Measurements from ENCODE around the gene ACER3. TPM values are rescaled to one million over a fixed set of nuclear protein-coding genes. Genes with fewer than 3 reads are reported as not detected.
"Not testable (repeated sequence)": the region's sequence is repeated elsewhere in the genome, so short reads cannot be mapped to it uniquely, and the experiment has no call there.

Gene ACER3
- total RNA-seq, 1 experiment from 2014 or later, result 13.7 TPM

DNA sequence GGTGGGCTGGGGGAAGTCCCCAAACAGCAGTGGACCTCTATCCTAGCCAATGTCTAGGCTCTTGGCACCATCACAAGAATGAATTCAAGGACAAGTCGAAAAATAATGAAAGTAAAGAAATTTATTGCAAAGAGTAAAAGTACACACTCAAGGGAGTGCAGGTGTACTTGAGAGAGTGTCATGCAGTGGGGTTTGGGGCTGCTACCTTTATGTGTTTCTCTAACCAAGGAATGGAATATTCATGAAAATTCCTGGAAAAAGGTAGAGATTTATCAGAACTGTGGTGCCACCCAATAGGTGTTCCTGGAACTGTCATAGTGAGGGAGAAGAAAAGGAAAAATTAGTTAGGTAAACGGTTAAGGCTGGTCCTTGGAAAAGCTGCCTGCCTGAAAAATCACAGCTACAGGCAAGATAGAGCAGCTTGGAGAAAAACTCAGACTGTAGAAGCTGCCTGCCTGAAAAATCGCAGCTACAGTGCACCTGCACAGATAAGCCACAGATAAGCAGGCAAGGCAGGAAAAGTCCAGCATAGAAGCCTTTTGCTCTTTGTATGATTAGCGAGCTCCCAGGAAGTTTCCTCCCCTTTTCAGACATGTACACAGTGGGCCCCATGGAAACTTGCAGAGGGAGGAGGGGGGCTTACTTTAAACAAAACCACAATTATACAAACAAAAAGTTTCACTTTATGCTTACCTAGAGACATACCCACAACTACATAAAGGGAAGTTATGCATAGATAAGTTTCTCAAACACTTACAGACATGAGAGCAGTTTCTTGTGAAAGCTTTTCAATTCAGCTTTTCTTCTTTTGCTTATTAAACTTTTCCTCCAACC is 102.1 kb downstream of the ACER3 start:
- no peak overlapping the region for H3K27ac Mint-ChIP-seq
- H3K27me3 Mint-ChIP-seq (ENCODE audit: low read depth), result peaks cover 10% of the 10 kb centered on the region; the same call in 1 of the 2 replicates
- peaks cover 37% of the 10 kb centered on the region for H3K9me3 Mint-ChIP-seq
- ChIA-PET POLR2A (no interaction called here), CTCF (no interaction called here)
- TF ChIP-seq ZNF423 (CRISPR knock-in tag; IDR thresholded peaks at IDR 0.05), result no peak
- TF ChIP-seq ZNF317 (CRISPR knock-in tag; IDR thresholded peaks at IDR 0.05; ENCODE audit: borderline replicate concordance, low read depth), result no peak
- no peak for TF ChIP-seq JAZF1 (CRISPR knock-in tag; IDR thresholded peaks at IDR 0.05)
- TF ChIP-seq TCF7 (CRISPR knock-in tag; IDR thresholded peaks at IDR 0.05; ENCODE audit: low read depth), result no peak
- no peak for TF ChIP-seq ATF2 (CRISPR knock-in tag; IDR thresholded peaks at IDR 0.05; ENCODE audit: borderline replicate concordance, low read depth)
- TF ChIP-seq MYBL2 (CRISPR knock-in tag; IDR thresholded peaks at IDR 0.05), result no peak
- no peak for TF ChIP-seq ZNF263 (CRISPR knock-in tag; IDR thresholded peaks at IDR 0.05; ENCODE audit: low read depth)
- TF ChIP-seq, protein P1, sequence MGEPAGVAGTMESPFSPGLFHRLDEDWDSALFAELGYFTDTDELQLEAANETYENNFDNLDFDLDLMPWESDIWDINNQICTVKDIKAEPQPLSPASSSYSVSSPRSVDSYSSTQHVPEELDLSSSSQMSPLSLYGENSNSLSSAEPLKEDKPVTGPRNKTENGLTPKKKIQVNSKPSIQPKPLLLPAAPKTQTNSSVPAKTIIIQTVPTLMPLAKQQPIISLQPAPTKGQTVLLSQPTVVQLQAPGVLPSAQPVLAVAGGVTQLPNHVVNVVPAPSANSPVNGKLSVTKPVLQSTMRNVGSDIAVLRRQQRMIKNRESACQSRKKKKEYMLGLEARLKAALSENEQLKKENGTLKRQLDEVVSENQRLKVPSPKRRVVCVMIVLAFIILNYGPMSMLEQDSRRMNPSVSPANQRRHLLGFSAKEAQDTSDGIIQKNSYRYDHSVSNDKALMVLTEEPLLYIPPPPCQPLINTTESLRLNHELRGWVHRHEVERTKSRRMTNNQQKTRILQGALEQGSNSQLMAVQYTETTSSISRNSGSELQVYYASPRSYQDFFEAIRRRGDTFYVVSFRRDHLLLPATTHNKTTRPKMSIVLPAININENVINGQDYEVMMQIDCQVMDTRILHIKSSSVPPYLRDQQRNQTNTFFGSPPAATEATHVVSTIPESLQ (CRISPR knock-in tag; IDR thresholded peaks at IDR 0.05), result no peak
- TF ChIP-seq, protein P2, sequence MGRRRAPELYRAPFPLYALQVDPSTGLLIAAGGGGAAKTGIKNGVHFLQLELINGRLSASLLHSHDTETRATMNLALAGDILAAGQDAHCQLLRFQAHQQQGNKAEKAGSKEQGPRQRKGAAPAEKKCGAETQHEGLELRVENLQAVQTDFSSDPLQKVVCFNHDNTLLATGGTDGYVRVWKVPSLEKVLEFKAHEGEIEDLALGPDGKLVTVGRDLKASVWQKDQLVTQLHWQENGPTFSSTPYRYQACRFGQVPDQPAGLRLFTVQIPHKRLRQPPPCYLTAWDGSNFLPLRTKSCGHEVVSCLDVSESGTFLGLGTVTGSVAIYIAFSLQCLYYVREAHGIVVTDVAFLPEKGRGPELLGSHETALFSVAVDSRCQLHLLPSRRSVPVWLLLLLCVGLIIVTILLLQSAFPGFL (CRISPR knock-in tag; IDR thresholded peaks at IDR 0.05; ENCODE audit: borderline replicate concordance), result no peak
- no peak for TF ChIP-seq CREM (CRISPR knock-in tag; IDR thresholded peaks at IDR 0.05)
- TF ChIP-seq KAT7 (CRISPR knock-in tag; IDR thresholded peaks at IDR 0.05; ENCODE audit: borderline replicate concordance), result no peak
- TF ChIP-seq RORB (CRISPR knock-in tag; IDR thresholded peaks at IDR 0.05), result no peak
- no peak for TF ChIP-seq IRF2 (CRISPR knock-in tag; IDR thresholded peaks at IDR 0.05; ENCODE audit: borderline replicate concordance, low read depth)
- no peak overlapping the region for H3K4me3 Mint-ChIP-seq
- H3K4me1 Mint-ChIP-seq, result no peaks in the 10 kb centered on the region
- no peak for DNase-seq (ENCODE audit: low spot score)
- H3K36me3 Mint-ChIP-seq, result peaks cover 40% of the 10 kb centered on the region
- ATAC-seq, result no peak

GRCh38 chr11:76963417-76964168 is 102.9 kb downstream of the ACER3 start:
- H3K27me3 Mint-ChIP-seq (ENCODE audit: low read depth); CTCF ChIA-PET; H3K27ac Mint-ChIP-seq; DNase-seq (ENCODE audit: low spot score); POLR2A ChIA-PET; H3K4me1 Mint-ChIP-seq; H3K4me3 Mint-ChIP-seq; ATAC-seq: not testable (repeated sequence)
- Mint-ChIP-seq H3K36me3 (peaks cover 40% of the 10 kb centered on the region), H3K9me3 (peaks cover 37% of the 10 kb centered on the region)

- ChIA-PET POLR2A (no interaction called here), CTCF (no interaction called here)
- H3K4me3 Mint-ChIP-seq, result no peak overlapping the region
- ATAC-seq (no peak), DNase-seq (ENCODE audit: low spot score) (no peak)
- no peaks in the 10 kb centered on the region for H3K4me1 Mint-ChIP-seq
- H3K36me3 Mint-ChIP-seq, result peaks cover 4% of the 10 kb centered on the region; the same call in 1 of the 2 replicates
- peaks cover 28% of the 10 kb centered on the region for H3K9me3 Mint-ChIP-seq
- no peaks in the 10 kb centered on the region for H3K27me3 Mint-ChIP-seq (ENCODE audit: low read depth)
- no peak overlapping the region for H3K27ac Mint-ChIP-seq
- TF ChIP-seq, protein P3, sequence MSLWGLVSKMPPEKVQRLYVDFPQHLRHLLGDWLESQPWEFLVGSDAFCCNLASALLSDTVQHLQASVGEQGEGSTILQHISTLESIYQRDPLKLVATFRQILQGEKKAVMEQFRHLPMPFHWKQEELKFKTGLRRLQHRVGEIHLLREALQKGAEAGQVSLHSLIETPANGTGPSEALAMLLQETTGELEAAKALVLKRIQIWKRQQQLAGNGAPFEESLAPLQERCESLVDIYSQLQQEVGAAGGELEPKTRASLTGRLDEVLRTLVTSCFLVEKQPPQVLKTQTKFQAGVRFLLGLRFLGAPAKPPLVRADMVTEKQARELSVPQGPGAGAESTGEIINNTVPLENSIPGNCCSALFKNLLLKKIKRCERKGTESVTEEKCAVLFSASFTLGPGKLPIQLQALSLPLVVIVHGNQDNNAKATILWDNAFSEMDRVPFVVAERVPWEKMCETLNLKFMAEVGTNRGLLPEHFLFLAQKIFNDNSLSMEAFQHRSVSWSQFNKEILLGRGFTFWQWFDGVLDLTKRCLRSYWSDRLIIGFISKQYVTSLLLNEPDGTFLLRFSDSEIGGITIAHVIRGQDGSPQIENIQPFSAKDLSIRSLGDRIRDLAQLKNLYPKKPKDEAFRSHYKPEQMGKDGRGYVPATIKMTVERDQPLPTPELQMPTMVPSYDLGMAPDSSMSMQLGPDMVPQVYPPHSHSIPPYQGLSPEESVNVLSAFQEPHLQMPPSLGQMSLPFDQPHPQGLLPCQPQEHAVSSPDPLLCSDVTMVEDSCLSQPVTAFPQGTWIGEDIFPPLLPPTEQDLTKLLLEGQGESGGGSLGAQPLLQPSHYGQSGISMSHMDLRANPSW (CRISPR knock-in tag; conservative IDR thresholded peaks at IDR 0.05; ENCODE audit: low read depth), result no peak
- TF ChIP-seq ATF1 (CRISPR knock-in tag; IDR thresholded peaks at IDR 0.05), result no peak
- no peak for TF ChIP-seq ETV6 (CRISPR knock-in tag; IDR thresholded peaks at IDR 0.05)
- no peak for TF ChIP-seq SOX15 (CRISPR knock-in tag; IDR thresholded peaks at IDR 0.05)
- TF ChIP-seq GABPB1 (CRISPR knock-in tag; IDR thresholded peaks at IDR 0.05), result no peak
- TF ChIP-seq TEAD4 (CRISPR knock-in tag; IDR thresholded peaks at IDR 0.05), result no peak
Observed at GRCh38 chr11:76972051-76972450, 111.3 kb downstream of the ACER3 start.

Measured in WTC11 (cell line).